Measurements from ENCODE around the gene CCDC51.

GRCh38 chr3:48418651-48419050, 21.3 kb downstream of the CCDC51 start:
- TF ChIP-seq CTCF (conservative IDR thresholded peaks at IDR 0.05; ENCODE audit: low read depth, low read length), result no peak
- no peak for TF ChIP-seq EZH2phosphoT487 (IDR thresholded peaks at IDR 0.05; ENCODE audit: borderline replicate concordance, low read length)
- TF ChIP-seq EZH2 (IDR thresholded peaks at IDR 0.05; ENCODE audit: low read length, unreplicated experiment), result no peak
